DOHH2 (cell line): ENCODE measurements around the gene TMOD2.

Experiments
- H3F3A ChIP-seq: fragments of 200-600 bp; sonication (generic), shearing (Covaris generic); 2 replicates; pipeline ENCODE4 v1.6.0; 2016; ENCODE audit warnings: antibody characterized with exemption, mild to moderate bottlenecking; ENCODE audit not compliant: control insufficient read depth, insufficient read depth
- H3K27ac ChIP-seq: fragments of 200-600 bp; sonication (generic); 2 replicates; pipeline ENCODE4 v1.5.1; 2014; ENCODE audit warnings: low read depth, mild to moderate bottlenecking, low read length, moderate library complexity
- H3K27me3 ChIP-seq: fragments of 200-600 bp; sonication (generic); 2 replicates; pipeline ENCODE4 v1.6.1; 2014; ENCODE audit warnings: mild to moderate bottlenecking, low read length, mixed read lengths; ENCODE audit not compliant: control insufficient read depth
- H3K36me3 ChIP-seq: fragments of 200-600 bp; sonication (generic); 2 replicates; pipeline ENCODE4 v1.6.1; 2014; ENCODE audit warnings: mild to moderate bottlenecking, low read length, moderate library complexity, mixed read lengths; ENCODE audit not compliant: control insufficient read depth
- H3K4me1 ChIP-seq: fragments of 200-600 bp; sonication (generic); 2 replicates; pipeline ENCODE4 v1.6.1; 2014; ENCODE audit warnings: mild to moderate bottlenecking, low read length, mixed read lengths; ENCODE audit not compliant: control insufficient read depth
- H3K4me2 ChIP-seq: fragments of 200-600 bp; sonication (generic); 2 replicates; pipeline ENCODE4 v1.6.0; 2014; ENCODE audit warnings: mild to moderate bottlenecking, low read length, moderate library complexity
- H3K4me3 ChIP-seq: fragments of 200-600 bp; sonication (generic); 2 replicates; pipeline ENCODE4 v1.5.1; 2014; ENCODE audit warnings: mild to moderate bottlenecking, low read length, mixed read lengths
- H3K79me2 ChIP-seq: fragments of 200-600 bp; sonication (generic); 2 replicates; pipeline ENCODE4 v1.6.1; 2014; ENCODE audit warnings: mild to moderate bottlenecking, low read length, mixed read lengths; ENCODE audit not compliant: control insufficient read depth
- H3K9me2 ChIP-seq: fragments of 200-600 bp; sonication (generic); replicated peaks from 2 replicates; pipeline ENCODE4 v1.6.1; 2014; ENCODE audit warnings: mild to moderate bottlenecking, low read length, mixed read lengths; ENCODE audit not compliant: control insufficient read depth
- H3K9me3 ChIP-seq: fragments of 200-600 bp; sonication (generic); 2 replicates; pipeline ENCODE4 v1.6.1; 2014; ENCODE audit warnings: antibody characterized with exemption, low read length, mixed read lengths; ENCODE audit not compliant: control insufficient read depth, insufficient read depth
- H4K20me1 ChIP-seq: fragments of 200-600 bp; sonication (generic); 2 replicates; pipeline ENCODE4 v1.6.0; 2014; ENCODE audit warnings: low read depth, mild to moderate bottlenecking, antibody characterized with exemption, low read length, moderate library complexity; ENCODE audit not compliant: control insufficient read depth, insufficient read depth
- EZH2phosphoT487 ChIP-seq: fragments of 200-600 bp; sonication (generic); IDR thresholded peaks from 2 replicates; pipeline ENCODE4 v1.6.1; 2017; ENCODE audit warnings: borderline replicate concordance, mild to moderate bottlenecking, antibody characterized with exemption, low read length, moderate library complexity, mixed read lengths
- TF ChIP-seq, protein P1 (sequence below): fragments of 200-600 bp; sonication (generic); IDR thresholded peaks from one replicate; pipeline ENCODE4 v1.5.1; 2014; ENCODE audit warnings: antibody characterized with exemption, mild to moderate bottlenecking, low read depth, low read length; ENCODE audit not compliant: poor library complexity, severe bottlenecking

TMOD2 gene

DNA sequence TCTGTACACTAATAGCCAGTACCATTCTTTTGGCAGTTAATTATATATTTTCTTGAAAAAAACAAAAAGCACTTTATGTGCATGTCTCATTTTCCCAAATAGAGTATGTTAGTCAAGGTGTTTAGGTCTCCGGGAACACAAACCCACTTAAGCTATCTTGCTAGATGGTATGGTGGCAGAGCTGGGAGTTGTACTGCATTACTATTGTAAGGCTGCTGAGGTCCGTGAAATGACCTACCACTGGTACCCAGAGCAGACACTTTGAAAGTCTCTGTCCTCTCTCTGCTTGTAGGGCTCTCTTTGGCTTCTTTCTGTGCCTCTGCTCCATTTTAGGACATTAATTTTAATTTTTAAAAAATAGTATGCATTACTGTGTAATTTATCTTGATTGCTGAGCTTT is 86.9 kb downstream of the TMOD2 start:
- Histone ChIP-seq H3K79me2 (peaks cover 97% of the 10 kb centered on the region), H3K9me3 (no peaks in the 10 kb centered on the region), H3K4me2 (peak overlapping the region; percentile 55), H3K9me2 (no peaks in the 10 kb centered on the region), H3K27ac (no peak overlapping the region), H3K36me3 (no peaks in the 10 kb centered on the region), H3F3A (no peaks in the 10 kb centered on the region), H3K4me3 (peak overlapping the region; percentile 41), H3K27me3 (no peaks in the 10 kb centered on the region), H4K20me1 (peaks cover 19% of the 10 kb centered on the region; the same call in 1 of the 2 replicates), H3K4me1 (peaks cover 51% of the 10 kb centered on the region)
- TF ChIP-seq EZH2phosphoT487, result no peak
- TF ChIP-seq, protein P1, sequence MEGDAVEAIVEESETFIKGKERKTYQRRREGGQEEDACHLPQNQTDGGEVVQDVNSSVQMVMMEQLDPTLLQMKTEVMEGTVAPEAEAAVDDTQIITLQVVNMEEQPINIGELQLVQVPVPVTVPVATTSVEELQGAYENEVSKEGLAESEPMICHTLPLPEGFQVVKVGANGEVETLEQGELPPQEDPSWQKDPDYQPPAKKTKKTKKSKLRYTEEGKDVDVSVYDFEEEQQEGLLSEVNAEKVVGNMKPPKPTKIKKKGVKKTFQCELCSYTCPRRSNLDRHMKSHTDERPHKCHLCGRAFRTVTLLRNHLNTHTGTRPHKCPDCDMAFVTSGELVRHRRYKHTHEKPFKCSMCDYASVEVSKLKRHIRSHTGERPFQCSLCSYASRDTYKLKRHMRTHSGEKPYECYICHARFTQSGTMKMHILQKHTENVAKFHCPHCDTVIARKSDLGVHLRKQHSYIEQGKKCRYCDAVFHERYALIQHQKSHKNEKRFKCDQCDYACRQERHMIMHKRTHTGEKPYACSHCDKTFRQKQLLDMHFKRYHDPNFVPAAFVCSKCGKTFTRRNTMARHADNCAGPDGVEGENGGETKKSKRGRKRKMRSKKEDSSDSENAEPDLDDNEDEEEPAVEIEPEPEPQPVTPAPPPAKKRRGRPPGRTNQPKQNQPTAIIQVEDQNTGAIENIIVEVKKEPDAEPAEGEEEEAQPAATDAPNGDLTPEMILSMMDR, result no peak

DNA sequence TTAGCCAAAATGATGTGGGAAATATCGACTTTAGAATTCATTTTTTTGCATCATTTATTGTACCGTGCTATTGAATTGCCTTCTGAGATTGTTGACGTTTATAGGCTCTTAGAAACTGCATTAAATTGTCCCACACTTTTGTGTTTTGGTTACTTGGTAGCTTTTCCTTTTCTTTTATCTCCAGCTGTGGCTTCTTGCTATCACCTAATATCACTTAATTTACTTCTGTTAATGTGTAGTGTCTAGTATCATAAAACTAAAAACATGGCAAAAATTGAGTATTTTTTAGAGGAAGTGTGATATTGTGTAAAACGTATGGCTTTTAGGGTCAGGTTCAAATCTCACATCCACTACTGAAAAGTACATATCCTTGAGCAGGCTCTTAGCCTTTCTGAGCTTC is 89.3 kb downstream of the TMOD2 start:
- peaks cover 97% of the 10 kb centered on the region for H3K79me2 ChIP-seq
- H4K20me1 ChIP-seq, result peaks cover 17% of the 10 kb centered on the region; the same call in 1 of the 2 replicates
- no peak overlapping the region for H3K4me3 ChIP-seq
- H3K9me3 ChIP-seq, result no peaks in the 10 kb centered on the region
- no peaks in the 10 kb centered on the region for H3K36me3 ChIP-seq
- H3K9me2 ChIP-seq, result no peaks in the 10 kb centered on the region
- TF ChIP-seq, protein P1, result no peak
- TF ChIP-seq EZH2phosphoT487, result no peak
- no peak overlapping the region for H3K27ac ChIP-seq
- H3F3A ChIP-seq, result no peaks in the 10 kb centered on the region
- no peaks in the 10 kb centered on the region for H3K27me3 ChIP-seq
- H3K4me1 ChIP-seq, result peaks cover 41% of the 10 kb centered on the region
- H3K4me2 ChIP-seq, result no peak overlapping the region

DNA sequence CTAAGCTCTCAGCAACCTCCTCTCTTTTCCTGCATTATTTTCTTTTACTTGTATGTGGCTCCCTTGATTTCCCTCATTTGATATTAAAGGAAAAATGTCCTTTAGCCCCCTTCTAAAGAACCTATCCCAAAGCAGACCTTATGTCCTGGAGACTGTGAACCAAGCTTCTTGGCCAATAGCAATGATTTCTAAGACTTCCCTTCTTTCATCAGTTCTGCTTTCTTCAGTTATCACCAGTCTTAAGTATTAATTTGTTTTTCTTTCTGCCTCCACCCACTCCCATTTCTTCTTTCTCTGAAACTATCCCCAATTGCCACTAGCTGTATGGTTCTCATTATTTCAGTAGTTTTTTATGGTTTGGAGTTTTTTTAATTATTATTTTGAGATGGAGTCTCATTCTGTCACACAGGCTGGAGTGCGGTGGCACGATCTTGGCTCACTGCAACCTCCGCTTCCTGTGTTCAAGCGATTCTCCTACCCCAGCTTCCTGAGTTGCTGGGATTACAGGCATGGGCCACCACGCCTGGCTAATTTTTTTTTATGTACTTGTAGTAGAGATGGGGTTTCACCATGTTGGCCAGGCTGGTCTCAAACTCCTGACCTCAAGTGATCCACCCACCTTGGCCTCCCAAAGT is 90.1 kb downstream of the TMOD2 start:
- Histone ChIP-seq H3K4me2 (no peak overlapping the region), H3K27ac (no peak overlapping the region), H3K79me2 (peaks cover 96% of the 10 kb centered on the region), H4K20me1 (peaks cover 17% of the 10 kb centered on the region; the same call in 1 of the 2 replicates), H3F3A (no peaks in the 10 kb centered on the region), H3K36me3 (no peaks in the 10 kb centered on the region), H3K4me1 (peaks cover 42% of the 10 kb centered on the region), H3K9me2 (no peaks in the 10 kb centered on the region), H3K27me3 (no peaks in the 10 kb centered on the region), H3K4me3 (no peak overlapping the region), H3K9me3 (no peaks in the 10 kb centered on the region)
- TF ChIP-seq EZH2phosphoT487, result no peak
- TF ChIP-seq, protein P1, result no peak
